Measurements from ENCODE around the gene LYVE1. TPM values are rescaled to one million over a fixed set of nuclear protein-coding genes. Genes with fewer than 3 reads are reported as not detected.

LYVE1 gene
- total RNA-seq, 1 donor from 2014 or later, result 0.14 TPM

- H3K27ac Mint-ChIP-seq (ENCODE audit: unreplicated experiment), result peak within 1 kb of the TSS; percentile 96
- peak; percentile 98 for DNase-seq (ENCODE audit: low read depth, low spot score)
- H3K27me3 Mint-ChIP-seq (ENCODE audit: low read depth), result peaks cover 11% of the 10 kb centered on the region
- H3K4me1 Mint-ChIP-seq, result peaks cover 15% of the 10 kb centered on the region
- peak within 1 kb of the TSS; percentile 96 for H3K4me3 Mint-ChIP-seq
- no peaks in the 10 kb centered on the region for H3K36me3 Mint-ChIP-seq (ENCODE audit: low read depth)
- no peaks in the 10 kb centered on the region for H3K9me3 Mint-ChIP-seq
- TF ChIP-seq CTCF (conservative IDR thresholded peaks at IDR 0.05), result peak; percentile 79
These were observed 27.4 kb downstream of the LYVE1 start, which contains the start of gene RNF141 for GRCh38 chr11:10540915-10541560. TSS of gene RNF141 (minus strand) at chr11:10541187. CDS start at chr11:10534158, 7,029 bp downstream.

- Mint-ChIP-seq H3K4me1 (peaks cover 15% of the 10 kb centered on the region), H3K9me3 (no peaks in the 10 kb centered on the region), H3K27ac (ENCODE audit: unreplicated experiment) (peak overlapping the region; percentile 68), H3K27me3 (ENCODE audit: low read depth) (peaks cover 11% of the 10 kb centered on the region), H3K36me3 (ENCODE audit: low read depth) (no peaks in the 10 kb centered on the region), H3K4me3 (peak overlapping the region; percentile 96)
- no peak for DNase-seq (ENCODE audit: low read depth, low spot score)
- no peak for TF ChIP-seq CTCF (conservative IDR thresholded peaks at IDR 0.05)
These were observed 27.9 kb downstream of the LYVE1 start for GRCh38 chr11:10540546-10540914.

GRCh38 chr11:10539339-10539738 lies 29.1 kb downstream of the LYVE1 start:
- no peaks in the 10 kb centered on the region for H3K9me3 Mint-ChIP-seq
- DNase-seq (ENCODE audit: low read depth, low spot score), result no peak
- no peak overlapping the region for H3K27ac Mint-ChIP-seq (ENCODE audit: unreplicated experiment)
- peaks cover 15% of the 10 kb centered on the region for H3K4me1 Mint-ChIP-seq
- H3K36me3 Mint-ChIP-seq (ENCODE audit: low read depth), result no peaks in the 10 kb centered on the region
- peaks cover 11% of the 10 kb centered on the region for H3K27me3 Mint-ChIP-seq (ENCODE audit: low read depth)
- peak overlapping the region; percentile 96 for H3K4me3 Mint-ChIP-seq
- no peak for TF ChIP-seq CTCF (conservative IDR thresholded peaks at IDR 0.05)

GRCh38 chr11:10538924-10539323 lies 29.5 kb downstream of the LYVE1 start:
- Mint-ChIP-seq H3K36me3 (ENCODE audit: low read depth) (no peaks in the 10 kb centered on the region), H3K4me1 (peaks cover 15% of the 10 kb centered on the region), H3K9me3 (no peaks in the 10 kb centered on the region), H3K4me3 (peak overlapping the region; percentile 54), H3K27ac (ENCODE audit: unreplicated experiment) (no peak overlapping the region), H3K27me3 (ENCODE audit: low read depth) (peaks cover 8% of the 10 kb centered on the region)
- no peak for DNase-seq (ENCODE audit: low read depth, low spot score)
- TF ChIP-seq CTCF (conservative IDR thresholded peaks at IDR 0.05), result no peak

GRCh38 chr11:10537600-10537999 lies 30.9 kb downstream of the LYVE1 start:
- peaks cover 15% of the 10 kb centered on the region for H3K4me1 Mint-ChIP-seq
- no peak for TF ChIP-seq CTCF (conservative IDR thresholded peaks at IDR 0.05)
- no peak overlapping the region for H3K27ac Mint-ChIP-seq (ENCODE audit: unreplicated experiment)
- DNase-seq (ENCODE audit: low read depth, low spot score), result no peak
- H3K27me3 Mint-ChIP-seq (ENCODE audit: low read depth), result peaks cover 8% of the 10 kb centered on the region
- H3K9me3 Mint-ChIP-seq, result no peaks in the 10 kb centered on the region
- no peaks in the 10 kb centered on the region for H3K36me3 Mint-ChIP-seq (ENCODE audit: low read depth)
- H3K4me3 Mint-ChIP-seq, result no peak overlapping the region
